Fibroblast of lung (primary cell): ENCODE results near the gene ENG. TPM values are rescaled to one million over a fixed set of nuclear protein-coding genes. Genes with fewer than 3 reads are reported as not detected.

Experiments used
- DNase-seq, 2 donors: peaks; one replicate each; pipeline versions ENCODE4 v3.0.0 to v3.0.0-alpha.2; 2010; ENCODE audit warnings: low read depth in 2 of 2
- H2AFZ ChIP-seq: 2 replicates; pipeline ENCODE4 v1.5.1; 2012; ENCODE audit warnings: low read length, control low read depth, inconsistent platforms
- H3K27ac ChIP-seq: 2 replicates; pipeline ENCODE4 v1.5.1; 2011; ENCODE audit warnings: low read length, control low read depth; ENCODE audit not compliant: insufficient read depth
- H3K27me3 ChIP-seq: 2 replicates; pipeline ENCODE4 v1.5.1; 2011; ENCODE audit warnings: mild to moderate bottlenecking, low read length; ENCODE audit not compliant: control insufficient read depth, insufficient read depth
- H3K36me3 ChIP-seq: 2 replicates; pipeline ENCODE4 v1.5.1; 2011; ENCODE audit warnings: low read length; ENCODE audit not compliant: control insufficient read depth, insufficient read depth
- H3K4me1 ChIP-seq: 2 replicates; pipeline ENCODE4 v1.5.1; 2011; ENCODE audit warnings: low read length; ENCODE audit not compliant: control insufficient read depth, insufficient read depth; ENCODE audit errors: extremely low read depth
- H3K4me2 ChIP-seq: 2 replicates; pipeline ENCODE4 v1.5.1; 2011; ENCODE audit warnings: low read length, control low read depth; ENCODE audit not compliant: insufficient read depth; ENCODE audit errors: extremely low read depth
- H3K4me3 ChIP-seq, 4 experiments: fragments of 200-600 bp in 1 of 4; sonication (generic) in 1 of 4; replicated peaks in 1 of 4; 2 replicates each; pipeline ENCODE4 v1.5.1; 2011 to 2016; ENCODE audit warnings: low read length in 4 of 4, low read depth in 3 of 4, mild to moderate bottlenecking in 3 of 4, control low read depth in 2 of 4, inconsistent platforms in 1 of 4, mixed read lengths in 1 of 4; ENCODE audit not compliant: insufficient read depth in 1 of 4; ENCODE audit errors: control extremely low read depth in 1 of 4
- H3K79me2 ChIP-seq: 2 replicates; pipeline ENCODE4 v1.5.1; 2012; ENCODE audit warnings: mild to moderate bottlenecking, low read length, inconsistent platforms; ENCODE audit not compliant: control insufficient read depth, insufficient read depth
- H3K9ac ChIP-seq: 2 replicates; pipeline ENCODE4 v1.5.1; 2011; ENCODE audit warnings: mild to moderate bottlenecking, low read length, control low read depth; ENCODE audit not compliant: insufficient read depth
- H3K9me3 ChIP-seq: 2 replicates; pipeline ENCODE4 v1.5.1; 2012; ENCODE audit warnings: low read depth, low read length; ENCODE audit not compliant: control insufficient read depth, insufficient read depth
- H4K20me1 ChIP-seq: 2 replicates; pipeline ENCODE4 v1.5.1; 2011; ENCODE audit warnings: low read length; ENCODE audit not compliant: control insufficient read depth, insufficient read depth; ENCODE audit errors: extremely low read depth
- EZH2 ChIP-seq: IDR thresholded peaks from 2 replicates; pipeline ENCODE4 v1.5.1; 2012; ENCODE audit warnings: low read length, control low read depth, mild to moderate bottlenecking; ENCODE audit errors: missing control alignments
- polyA minus RNA-seq: library from RNA; depleted of rRNA, polyadenylated mRNA; stranded (reverse); fragments of >200 nt; gene quantifications from 2 replicates; pipeline ENCODE4 v1.2.3, GENCODE V29; 2011; ENCODE audit warnings: low replicate concordance
- polyA plus RNA-seq, 2 donors: library from polyadenylated mRNA; depleted of rRNA in 1 of 2; stranded (reverse) in 1 of 2; unstranded in 1 of 2; fragments of >200 nt; gene quantifications; 2 replicates each; pipeline ENCODE4 v1.2.1, GENCODE V29; 2011 to 2012; ENCODE audit warnings: missing spikeins in 1 of 2
- total RNA-seq: library from RNA; depleted of rRNA; stranded (reverse); fragments of >200 nt; gene quantifications from 2 replicates; pipeline ENCODE4 v1.2.1, GENCODE V29; 2014
- TF ChIP-seq, protein P1 (sequence below), 2 donors: IDR thresholded peaks in 1 of 2; conservative IDR thresholded peaks in 1 of 2; 1 replicate in 1 of 2; 2 replicates in 1 of 2; pipeline ENCODE4 v1.5.1; 2011 to 2012; ENCODE audit warnings: low read length in 2 of 2, control low read depth in 1 of 2, inconsistent platforms in 1 of 2, low read depth in 1 of 2, mild to moderate bottlenecking in 1 of 2

ENG gene
- 11.8 and 30.4 TPM in 2 replicates for total RNA-seq
- 59.0 and 62.7 TPM in 2 replicates for polyA plus RNA-seq
- polyA plus RNA-seq (2012): 207 and 223 TPM in 2 replicates
- 246 and 253 TPM in 2 replicates for polyA minus RNA-seq

DNA sequence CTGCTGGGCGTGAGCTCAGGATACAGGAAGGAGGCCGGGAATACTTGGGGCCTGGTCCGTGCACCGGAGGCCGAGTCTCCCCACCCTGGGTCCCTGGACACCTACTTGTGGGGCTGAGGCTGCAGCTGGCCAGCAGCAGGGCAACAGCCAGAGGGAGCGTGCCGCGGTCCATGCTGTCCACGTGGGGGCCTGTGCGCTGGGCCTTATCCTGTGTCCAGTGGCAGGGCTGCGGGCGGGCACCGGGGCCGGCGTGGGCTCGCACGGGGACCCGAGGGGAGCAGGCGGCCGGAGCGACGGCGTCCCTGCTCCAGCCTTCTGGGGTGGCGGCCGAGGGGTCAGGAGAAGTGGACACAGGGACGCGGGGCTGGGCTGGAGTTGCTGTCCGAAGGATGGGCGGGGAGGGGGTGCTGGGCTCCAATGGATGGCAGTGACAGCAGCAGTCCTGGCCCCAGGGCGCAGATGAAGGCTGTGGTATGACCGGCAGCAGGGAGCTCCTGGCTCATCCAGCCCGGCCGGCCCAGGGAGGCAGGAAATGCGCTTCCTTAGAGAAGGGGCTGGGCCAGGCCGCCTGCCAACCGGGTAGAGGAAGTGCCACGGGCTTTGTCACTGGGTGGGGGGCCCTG lies at the start of gene ENG:
Gene ENG, minus strand, starts transcription at position 475 of the 623 bp plus-strand sequence. Its CDS starts 303 bp downstream, at position 172.
- H2AFZ ChIP-seq: no peak within 1 kb of the TSS
- H3K27ac ChIP-seq: peak within 1 kb of the TSS; percentile 63
- peak within 1 kb of the TSS; percentile 68 to 92 (median 81) for H3K4me3 ChIP-seq
- peak within 1 kb of the TSS; percentile 92 for H3K4me2 ChIP-seq
- DNase-seq: peak; percentile 57 to 65
- H4K20me1 ChIP-seq: no peaks in the 10 kb centered on the region
- H3K27me3 ChIP-seq: no peaks in the 10 kb centered on the region
- H3K9me3 ChIP-seq: no peaks in the 10 kb centered on the region
- H3K79me2 ChIP-seq: peaks cover 52% of the 10 kb centered on the region
- TF ChIP-seq, protein P1, sequence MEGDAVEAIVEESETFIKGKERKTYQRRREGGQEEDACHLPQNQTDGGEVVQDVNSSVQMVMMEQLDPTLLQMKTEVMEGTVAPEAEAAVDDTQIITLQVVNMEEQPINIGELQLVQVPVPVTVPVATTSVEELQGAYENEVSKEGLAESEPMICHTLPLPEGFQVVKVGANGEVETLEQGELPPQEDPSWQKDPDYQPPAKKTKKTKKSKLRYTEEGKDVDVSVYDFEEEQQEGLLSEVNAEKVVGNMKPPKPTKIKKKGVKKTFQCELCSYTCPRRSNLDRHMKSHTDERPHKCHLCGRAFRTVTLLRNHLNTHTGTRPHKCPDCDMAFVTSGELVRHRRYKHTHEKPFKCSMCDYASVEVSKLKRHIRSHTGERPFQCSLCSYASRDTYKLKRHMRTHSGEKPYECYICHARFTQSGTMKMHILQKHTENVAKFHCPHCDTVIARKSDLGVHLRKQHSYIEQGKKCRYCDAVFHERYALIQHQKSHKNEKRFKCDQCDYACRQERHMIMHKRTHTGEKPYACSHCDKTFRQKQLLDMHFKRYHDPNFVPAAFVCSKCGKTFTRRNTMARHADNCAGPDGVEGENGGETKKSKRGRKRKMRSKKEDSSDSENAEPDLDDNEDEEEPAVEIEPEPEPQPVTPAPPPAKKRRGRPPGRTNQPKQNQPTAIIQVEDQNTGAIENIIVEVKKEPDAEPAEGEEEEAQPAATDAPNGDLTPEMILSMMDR (conservative IDR thresholded peaks at IDR 0.05 in 1 of 2, IDR thresholded peaks at IDR 0.05 in 1 of 2; ENCODE audit: low read depth in 1 of 2, low read length in 2 of 2): peak in 1 of 2 donors; percentile 14
- no peak for TF ChIP-seq EZH2
- peak within 1 kb of the TSS; percentile 76 for H3K9ac ChIP-seq
- peaks cover 11% of the 10 kb centered on the region for H3K4me1 ChIP-seq
- peaks cover 4% of the 10 kb centered on the region for H3K36me3 ChIP-seq

DNA sequence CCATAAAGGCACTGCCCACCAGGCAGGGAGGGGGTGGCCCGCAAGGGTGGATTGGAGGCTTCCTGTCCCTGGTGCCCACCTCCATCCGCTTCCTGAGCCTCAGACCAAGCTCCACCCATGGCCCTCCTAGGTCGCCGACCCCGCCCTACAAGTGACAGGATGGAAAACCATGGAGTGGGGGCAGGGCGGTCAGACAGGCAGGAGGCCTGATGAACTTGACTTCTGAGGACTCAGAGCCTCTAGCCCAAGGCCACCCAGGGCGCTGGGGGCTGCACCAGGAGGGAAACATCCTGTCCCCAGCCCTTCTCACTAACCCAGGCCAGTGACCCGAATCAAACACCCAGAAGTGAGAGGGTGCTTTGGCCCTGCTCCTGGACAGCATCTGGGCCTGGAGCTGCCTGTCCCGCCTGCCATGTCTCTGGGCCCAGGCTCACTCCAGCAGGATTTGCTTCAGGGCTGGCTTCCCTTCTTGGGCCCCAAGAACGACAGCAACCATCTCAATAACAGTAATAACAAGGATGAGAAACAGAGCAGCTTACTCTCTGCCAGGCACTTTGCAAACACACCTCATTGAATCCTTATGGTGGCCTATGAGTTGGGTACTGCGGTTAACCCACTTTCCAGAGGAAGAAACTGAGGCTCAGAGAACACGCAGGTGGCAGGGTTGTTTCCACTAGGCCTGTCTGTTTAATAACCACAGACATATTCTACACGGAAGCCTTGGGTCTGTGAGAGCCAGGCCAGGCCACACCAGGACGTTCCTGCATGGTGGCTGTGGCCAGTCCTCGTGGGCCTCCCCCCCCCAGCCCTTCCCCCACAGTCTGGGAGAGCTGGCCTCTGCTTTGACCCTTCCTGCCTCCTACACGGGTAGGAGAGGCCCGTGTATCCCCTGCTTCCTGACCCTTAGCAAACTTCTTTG lies 49.4 kb upstream of the ENG start:
- no peak overlapping the region for H3K4me2 ChIP-seq
- no peaks in the 10 kb centered on the region for H3K9me3 ChIP-seq
- H3K9ac ChIP-seq: no peak overlapping the region
- H3K36me3 ChIP-seq: peaks cover 2% of the 10 kb centered on the region
- H3K4me3 ChIP-seq: no peak overlapping the region
- no peak for DNase-seq
- no peaks in the 10 kb centered on the region for H4K20me1 ChIP-seq
- H3K27ac ChIP-seq: peak overlapping the region; percentile 50
- no peaks in the 10 kb centered on the region for H3K27me3 ChIP-seq
- no peak overlapping the region for H2AFZ ChIP-seq
- H3K79me2 ChIP-seq: peaks cover 3% of the 10 kb centered on the region
- H3K4me1 ChIP-seq: peaks cover 30% of the 10 kb centered on the region
- TF ChIP-seq, protein P1 (conservative IDR thresholded peaks at IDR 0.05 in 1 of 2, IDR thresholded peaks at IDR 0.05 in 1 of 2; ENCODE audit: low read depth in 1 of 2, low read length in 2 of 2): no peak
- no peak for TF ChIP-seq EZH2
